CD4-positive, alpha-beta T cell treated with Interleukin-15 for 4 hours (primary cell): Measurements from ENCODE around the gene HACD2.
"Not testable (repeated sequence)": the region's sequence is repeated elsewhere in the genome, so short reads cannot be mapped to it uniquely, and the experiment has no call there.

Source experiments
- DNase-seq: peaks from one replicate; pipeline ENCODE4 v3.0.0-alpha.2; 2020; ENCODE audit warnings: low spot score

HACD2 gene

GRCh38 chr3:123584988-123585937 is at the start of gene HACD2:
Gene HACD2, minus strand, starts transcription at chr3:123585053. Its CDS starts 26 bp downstream, at chr3:123585027.
- peak; percentile 93 for DNase-seq

GRCh38 chr3:123634149-123635051 is 49.5 kb upstream of the HACD2 start:
- DNase-seq = no peak

- DNase-seq = no peak
Observed at GRCh38 chr3:123633530-123633929, 48.7 kb upstream of the HACD2 start.

GRCh38 chr3:123632161-123632655 is 47.4 kb upstream of the HACD2 start:
- DNase-seq = no peak

- DNase-seq = no peak
Observed at GRCh38 chr3:123629747-123630047, 44.8 kb upstream of the HACD2 start.

- no peak for DNase-seq
Observed at GRCh38 chr3:123628996-123629746, 44.3 kb upstream of the HACD2 start.

GRCh38 chr3:123627673-123628670 is 43.1 kb upstream of the HACD2 start:
- DNase-seq = no peak

GRCh38 chr3:123626881-123627280 is 42.0 kb upstream of the HACD2 start:
- no peak for DNase-seq

- DNase-seq = no peak
Observed at GRCh38 chr3:123624302-123624701, 39.4 kb upstream of the HACD2 start.

- DNase-seq = no peak
Observed at GRCh38 chr3:123623346-123623880, 38.6 kb upstream of the HACD2 start.

GRCh38 chr3:123622766-123623165 is 37.9 kb upstream of the HACD2 start:
- DNase-seq = no peak

- no peak for DNase-seq
Observed at GRCh38 chr3:123621850-123622189, 37.0 kb upstream of the HACD2 start.

GRCh38 chr3:123621186-123621849 is 36.5 kb upstream of the HACD2 start:
- DNase-seq = no peak

- DNase-seq = no peak
Observed at GRCh38 chr3:123620343-123620742, 35.5 kb upstream of the HACD2 start.

GRCh38 chr3:123618768-123619484 is 34.1 kb upstream of the HACD2 start:
- peak; percentile 10 for DNase-seq

- no peak for DNase-seq
Observed at GRCh38 chr3:123618076-123618708, 33.3 kb upstream of the HACD2 start.

GRCh38 chr3:123616593-123616992 is 31.7 kb upstream of the HACD2 start:
- no peak for DNase-seq

GRCh38 chr3:123613543-123613942 is 28.7 kb upstream of the HACD2 start:
- no peak for DNase-seq

GRCh38 chr3:123611674-123612073 is 26.8 kb upstream of the HACD2 start:
- not testable (repeated sequence) for DNase-seq
